Muscle layer of duodenum (tissue), 2 donors: ENCODE measurements around the gene TBC1D19.

ENCODE experiments used
- H3K27ac ChIP-seq: one replicate; pipeline ENCODE4 v1.7.0; 2013; ENCODE audit warnings: mild to moderate bottlenecking, low read length
- H3K27me3 ChIP-seq: one replicate; pipeline ENCODE4 v1.7.0; 2013; ENCODE audit warnings: low read depth, mild to moderate bottlenecking, control low read depth, low read length
- H3K36me3 ChIP-seq, 2 donors: one replicate each; pipeline ENCODE4 v1.7.0; 2013; ENCODE audit warnings: low read length in 2 of 2, control low read depth in 1 of 2, mild to moderate bottlenecking in 1 of 2; ENCODE audit not compliant: insufficient read depth in 2 of 2, control insufficient read depth in 1 of 2
- H3K4me1 ChIP-seq, 2 donors: one replicate each; pipeline ENCODE4 v1.7.0; 2013; ENCODE audit warnings: low read length in 2 of 2, mild to moderate bottlenecking in 2 of 2, control low read depth in 1 of 2, moderate library complexity in 1 of 2; ENCODE audit not compliant: insufficient read depth in 2 of 2, control insufficient read depth in 1 of 2
- H3K4me3 ChIP-seq, 2 donors: one replicate each; pipeline ENCODE4 v1.7.0; 2013; ENCODE audit warnings: low read length in 2 of 2, low read depth in 1 of 2, mild to moderate bottlenecking in 1 of 2
- H3K9me3 ChIP-seq, 2 donors: one replicate each; pipeline ENCODE4 v1.7.0; 2013; ENCODE audit warnings: low read length in 2 of 2, control low read depth in 1 of 2, mild to moderate bottlenecking in 1 of 2; ENCODE audit not compliant: control insufficient read depth in 1 of 2
- donor health status: healthy.

The TBC1D19 gene

DNA sequence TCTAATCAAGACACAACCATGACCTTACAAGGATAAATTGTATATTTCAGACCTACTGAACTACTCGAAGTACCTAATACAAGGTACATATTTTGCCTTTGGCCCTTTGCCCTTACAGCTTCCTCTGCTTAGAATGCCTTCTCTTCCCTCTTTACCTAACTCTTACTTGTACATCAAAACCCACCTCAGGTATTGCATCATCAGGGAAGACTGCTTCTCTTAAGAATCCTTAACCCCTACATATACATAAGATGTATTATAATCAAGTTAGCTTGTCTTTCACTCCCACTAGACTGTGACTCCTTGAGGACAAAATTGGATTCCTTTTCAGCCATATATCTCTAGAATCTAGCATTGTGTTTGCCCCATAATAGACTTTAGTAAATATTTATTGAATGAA, 175.0 kb downstream of the TBC1D19 start:
- no peaks in the 10 kb centered on the region for H3K4me1 ChIP-seq
- H3K36me3 ChIP-seq, result peaks cover 0 to 6% of the 10 kb centered on the region in 2 donors
- H3K4me3 ChIP-seq, result no peak overlapping the region
- no peaks in the 10 kb centered on the region for H3K9me3 ChIP-seq
- H3K27me3 ChIP-seq, result no peaks in the 10 kb centered on the region
- H3K27ac ChIP-seq, result no peak overlapping the region

DNA sequence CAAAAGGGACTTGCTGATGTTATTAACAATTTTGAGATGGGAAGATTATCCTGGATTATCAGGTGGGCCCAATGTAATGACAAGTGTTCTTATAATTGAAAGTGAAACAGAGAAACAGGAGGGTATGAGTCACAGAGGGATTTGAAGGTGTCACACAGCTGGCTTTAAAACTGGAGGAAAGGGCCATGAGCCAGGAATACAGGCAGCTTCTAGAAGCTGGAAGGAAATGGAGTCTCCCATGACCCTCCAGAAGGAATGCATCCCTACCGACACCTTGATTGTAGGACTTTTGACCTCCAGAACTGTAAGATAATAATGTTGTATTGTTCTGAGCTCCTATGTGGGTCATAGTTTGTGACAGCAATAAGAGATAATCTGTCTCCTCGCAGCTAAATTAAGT, 178.8 kb downstream of the TBC1D19 start:
- Histone ChIP-seq H3K36me3 (peaks cover 0 to 6% of the 10 kb centered on the region in 2 donors), H3K9me3 (no peaks in the 10 kb centered on the region), H3K4me1 (no peaks in the 10 kb centered on the region), H3K27ac (no peak overlapping the region), H3K4me3 (no peak overlapping the region), H3K27me3 (no peaks in the 10 kb centered on the region)

DNA sequence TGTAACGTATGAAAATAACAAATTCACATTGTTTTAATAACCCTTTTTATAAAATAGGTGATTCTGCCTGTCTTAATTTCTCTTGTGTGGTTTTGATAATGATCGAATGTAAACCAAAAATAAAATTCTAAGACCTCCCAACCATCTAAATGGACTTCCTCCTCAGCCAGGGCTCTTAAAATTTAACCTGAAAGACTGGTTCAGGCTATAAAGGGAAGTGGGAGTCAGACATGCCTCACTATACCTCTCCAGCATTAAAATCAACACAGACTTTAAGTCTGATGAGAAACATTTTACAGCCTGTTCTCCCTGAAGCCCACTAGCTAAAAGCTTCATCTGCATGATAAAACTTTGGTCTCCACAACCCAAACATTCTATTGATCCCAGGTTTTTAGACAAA, 179.2 kb downstream of the TBC1D19 start:
- peaks cover 0 to 6% of the 10 kb centered on the region in 2 donors for H3K36me3 ChIP-seq
- H3K4me3 ChIP-seq, result no peak overlapping the region
- H3K27ac ChIP-seq, result no peak overlapping the region
- no peaks in the 10 kb centered on the region for H3K27me3 ChIP-seq
- H3K4me1 ChIP-seq, result no peaks in the 10 kb centered on the region
- no peaks in the 10 kb centered on the region for H3K9me3 ChIP-seq

DNA sequence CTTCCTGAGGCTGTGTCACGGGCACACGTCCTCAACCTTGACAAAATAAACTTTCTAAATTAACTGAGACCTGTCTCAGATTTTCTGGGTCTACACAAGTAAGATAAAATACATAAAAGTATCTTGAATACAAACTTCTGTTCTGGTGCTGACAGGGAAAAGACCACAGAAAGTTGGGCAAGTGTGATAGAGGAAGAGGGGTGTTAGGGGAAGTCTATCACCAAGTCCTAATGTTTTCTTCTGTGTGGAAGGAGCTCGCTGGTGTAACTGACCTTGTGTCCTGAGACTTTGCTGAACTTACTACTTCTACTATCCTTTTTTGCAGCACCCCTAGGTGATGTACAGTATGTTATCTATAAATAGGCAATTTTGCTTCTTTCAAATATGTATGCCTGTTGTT, 179.8 kb downstream of the TBC1D19 start:
- Histone ChIP-seq H3K9me3 (no peaks in the 10 kb centered on the region), H3K4me3 (no peak overlapping the region), H3K4me1 (no peaks in the 10 kb centered on the region), H3K27ac (no peak overlapping the region), H3K27me3 (no peaks in the 10 kb centered on the region), H3K36me3 (peaks cover 0 to 2% of the 10 kb centered on the region in 2 donors)

DNA sequence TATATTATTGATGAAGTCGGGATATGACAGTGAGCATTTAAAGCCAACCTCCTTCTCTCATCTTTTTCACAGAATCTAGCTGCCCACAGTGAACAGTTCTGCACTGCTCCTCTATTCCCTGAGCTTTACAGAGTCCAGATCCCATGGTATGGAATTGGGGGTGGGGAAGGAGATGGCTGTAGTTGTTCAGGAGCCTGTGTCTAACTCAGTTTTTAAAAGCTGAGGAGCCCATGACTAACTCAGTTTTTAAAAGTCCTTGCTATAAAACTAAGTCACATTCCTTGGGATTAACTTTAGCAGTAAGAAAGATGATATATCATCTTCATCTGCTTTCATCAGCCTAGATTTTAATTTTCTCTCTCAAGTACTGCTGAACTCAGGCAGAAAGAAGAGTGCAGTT, 180.3 kb downstream of the TBC1D19 start:
- H3K27me3 ChIP-seq, result no peaks in the 10 kb centered on the region
- no peaks in the 10 kb centered on the region for H3K9me3 ChIP-seq
- no peak overlapping the region for H3K27ac ChIP-seq
- H3K4me1 ChIP-seq, result no peaks in the 10 kb centered on the region
- no peaks in the 10 kb centered on the region for H3K36me3 ChIP-seq
- no peak overlapping the region for H3K4me3 ChIP-seq

DNA sequence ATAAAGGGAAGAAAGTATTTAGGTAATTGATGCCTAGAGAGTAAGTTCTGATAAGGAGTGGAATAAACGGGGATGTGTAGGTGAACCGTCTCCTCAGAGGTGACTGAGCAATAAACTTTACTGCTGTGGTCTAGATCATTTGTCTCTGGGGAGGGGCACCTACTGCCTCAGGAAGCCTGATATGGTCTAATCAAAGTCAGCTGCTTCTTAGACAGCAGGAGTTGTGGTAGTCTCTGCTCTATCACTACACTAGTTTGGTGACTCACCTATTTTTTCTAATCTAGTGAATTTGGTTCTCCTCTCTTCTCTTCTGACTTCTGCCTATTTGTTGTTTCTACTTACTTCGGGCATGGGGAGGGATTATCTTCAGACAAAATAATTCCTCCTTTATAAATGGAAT, 181.6 kb downstream of the TBC1D19 start:
- no peaks in the 10 kb centered on the region for H3K9me3 ChIP-seq
- no peak overlapping the region for H3K27ac ChIP-seq
- H3K27me3 ChIP-seq, result no peaks in the 10 kb centered on the region
- H3K36me3 ChIP-seq, result peaks cover 0 to 5% of the 10 kb centered on the region in 2 donors
- no peaks in the 10 kb centered on the region for H3K4me1 ChIP-seq
- no peak overlapping the region for H3K4me3 ChIP-seq

DNA sequence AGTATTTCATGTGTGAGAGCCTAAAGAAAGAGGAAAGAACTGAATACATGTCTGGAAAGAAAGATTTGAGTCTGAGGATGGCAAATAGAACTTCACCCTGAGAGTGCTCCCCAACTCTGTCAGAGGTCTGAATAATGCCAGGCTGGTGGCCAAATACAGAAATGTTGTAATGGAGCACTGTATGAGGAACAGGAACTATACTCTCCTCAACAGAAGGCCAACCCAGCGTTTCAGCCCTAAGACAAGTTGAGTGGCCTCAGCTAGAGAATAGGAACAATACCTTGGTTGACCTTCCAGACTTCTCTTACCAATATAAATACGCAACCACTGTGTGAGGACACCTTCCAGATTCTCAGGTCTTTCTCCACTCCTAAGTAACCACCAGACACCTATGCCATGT, 182.3 kb downstream of the TBC1D19 start:
- Histone ChIP-seq H3K27ac (no peak overlapping the region), H3K36me3 (peaks cover 0 to 11% of the 10 kb centered on the region in 2 donors), H3K9me3 (no peaks in the 10 kb centered on the region), H3K27me3 (no peaks in the 10 kb centered on the region), H3K4me3 (no peak overlapping the region), H3K4me1 (no peaks in the 10 kb centered on the region)

DNA sequence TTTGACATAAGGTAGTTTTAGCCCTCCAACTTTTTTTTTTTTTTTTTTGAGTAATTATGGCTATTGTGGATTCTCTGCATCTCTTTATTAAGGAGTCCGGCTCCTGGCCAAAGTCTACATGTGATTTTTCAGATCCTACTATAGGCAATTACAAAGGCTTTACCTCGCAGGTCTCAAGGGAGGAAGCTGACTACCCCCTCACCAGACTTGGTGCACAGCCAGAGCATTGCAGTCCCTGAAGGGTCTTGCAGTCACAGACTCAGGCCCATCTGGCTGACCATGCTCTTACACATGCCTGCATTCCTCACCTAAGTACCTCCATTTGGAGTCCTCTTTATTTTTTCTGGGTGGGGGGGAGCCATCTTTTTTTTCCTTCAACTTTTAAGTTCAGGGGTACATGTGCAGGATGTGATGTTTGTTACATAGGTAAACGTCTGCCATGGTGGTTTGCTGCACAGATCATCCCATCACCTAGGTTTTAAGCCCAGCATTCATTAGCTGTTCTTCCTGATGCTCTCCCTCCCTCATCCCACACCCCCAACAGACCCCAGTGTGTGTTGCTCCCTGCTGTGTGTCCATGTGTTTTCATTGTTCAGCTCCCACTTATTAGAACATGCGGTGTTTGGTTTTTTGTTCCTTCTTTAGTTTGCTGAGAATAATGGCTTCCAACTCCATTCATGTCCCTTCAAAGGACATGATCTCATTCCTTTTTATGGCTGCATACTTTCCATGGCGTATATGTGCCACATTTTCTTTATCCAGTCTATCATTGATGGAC, 188.4 kb downstream of the TBC1D19 start:
- Histone ChIP-seq H3K4me1 (no peaks in the 10 kb centered on the region), H3K4me3 (no peak overlapping the region), H3K9me3 (peaks cover 7 to 18% of the 10 kb centered on the region in 2 donors), H3K27ac (no peak overlapping the region), H3K27me3 (no peaks in the 10 kb centered on the region), H3K36me3 (peaks cover 3 to 44% of the 10 kb centered on the region in 2 donors)

DNA sequence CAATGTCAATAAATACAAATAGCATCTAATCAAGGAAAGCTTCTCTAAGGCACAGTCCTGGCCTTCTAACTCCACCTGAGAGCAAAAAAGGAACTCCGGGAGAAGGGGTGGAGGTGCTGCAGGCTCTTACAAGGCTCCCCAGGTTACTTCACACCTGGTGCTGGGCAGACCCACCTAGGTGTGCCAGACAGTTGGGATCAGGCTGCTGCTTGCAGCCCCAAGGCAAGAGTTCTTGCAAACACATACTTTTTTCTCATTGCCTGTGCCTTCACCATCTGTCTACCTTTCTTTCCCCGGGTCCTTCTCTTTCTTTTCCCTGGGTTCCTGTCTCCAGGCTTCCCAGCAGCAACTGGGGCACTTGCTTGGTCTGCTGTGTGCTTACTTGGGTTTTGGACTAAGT, 195.3 kb downstream of the TBC1D19 start:
- Histone ChIP-seq H3K36me3 (peaks cover 0 to 16% of the 10 kb centered on the region in 2 donors), H3K27me3 (no peaks in the 10 kb centered on the region), H3K9me3 (peaks cover 2 to 9% of the 10 kb centered on the region in 2 donors), H3K27ac (no peak overlapping the region), H3K4me1 (no peaks in the 10 kb centered on the region), H3K4me3 (no peak overlapping the region)

DNA sequence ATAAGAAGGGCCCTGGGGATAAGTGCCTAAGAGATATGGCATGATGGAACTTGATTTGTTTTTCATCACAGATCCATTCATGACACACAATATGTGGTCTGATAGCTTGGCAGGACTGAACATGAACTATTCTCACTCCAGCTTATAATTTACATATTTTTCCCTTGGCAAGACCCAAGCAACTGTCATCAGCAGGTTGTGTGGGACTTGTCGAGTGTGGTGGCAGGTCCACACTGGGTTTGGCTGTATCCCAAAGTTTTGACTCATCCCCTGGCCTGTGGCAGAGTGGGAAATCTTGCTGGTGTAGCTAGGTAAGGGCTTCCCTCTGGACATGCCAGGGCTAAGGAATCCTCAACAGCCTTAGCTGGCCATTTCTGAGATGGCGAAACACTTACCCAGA, 195.8 kb downstream of the TBC1D19 start:
- Histone ChIP-seq H3K4me3 (no peak overlapping the region), H3K27ac (no peak overlapping the region), H3K9me3 (peaks cover 0 to 7% of the 10 kb centered on the region in 2 donors), H3K27me3 (no peaks in the 10 kb centered on the region), H3K4me1 (no peaks in the 10 kb centered on the region), H3K36me3 (peaks cover 0 to 14% of the 10 kb centered on the region in 2 donors)

DNA sequence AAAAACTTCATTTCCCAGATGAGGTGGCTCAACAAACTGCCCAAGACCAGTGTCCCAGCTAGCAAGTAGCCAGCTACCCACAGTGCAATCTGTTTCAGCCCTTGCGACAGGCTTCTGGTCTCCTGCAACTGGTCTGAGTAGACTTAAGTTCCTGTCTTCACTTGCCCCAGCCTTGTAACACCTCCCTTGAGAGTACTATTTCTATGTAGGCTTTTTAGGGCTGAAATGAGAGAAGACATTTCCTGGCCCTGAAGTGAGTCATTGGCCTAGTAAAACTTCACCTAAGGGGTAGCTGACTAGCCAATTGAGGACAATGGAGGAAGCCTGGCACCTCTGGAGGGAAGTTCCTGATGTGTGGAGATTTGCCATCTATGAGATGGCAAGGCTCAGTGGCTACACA, 196.7 kb downstream of the TBC1D19 start:
- Histone ChIP-seq H3K27me3 (no peaks in the 10 kb centered on the region), H3K4me1 (no peaks in the 10 kb centered on the region), H3K9me3 (no peaks in the 10 kb centered on the region), H3K36me3 (peaks cover 0 to 5% of the 10 kb centered on the region in 2 donors), H3K4me3 (no peak overlapping the region), H3K27ac (no peak overlapping the region)
